ENCODE measurements around the gene CYFIP2. TPM values are rescaled to one million over a fixed set of nuclear protein-coding genes. Genes with fewer than 3 reads are reported as not detected.

The CYFIP2 gene
- total RNA-seq, 2 experiments from 2014 or later = 271 to 287 TPM

- no peak for TF ChIP-seq CTCF (IDR thresholded peaks at IDR 0.05)
- DNase-seq = no peak
- ChIA-PET CTCF (interaction anchor here (1.2 to 2.4 kb wide), 5 partner anchors 11 to 119 kb away, joined by 3 to 6 read pairs (median 4); no protein-coding TSS in a partner anchor), POLR2A (interaction anchor here (0.6 to 9.6 kb wide), 10 partner anchors 10 to 125 kb away, joined by 3 to 123 read pairs (median 10); partner anchors contain the start of gene MED7)
- H3K27me3 ChIP-seq (ENCODE audit: control insufficient read depth in 1 of 2, insufficient read depth in 2 of 2, low read length in 2 of 2) = no peaks in the 10 kb centered on the region
- ATAC-seq (ENCODE audit: poor library complexity) = no peak
- peak overlapping the region; percentile 61 to 94 for H3K27ac ChIP-seq (ENCODE audit: low read depth in 1 of 2, low read length in 2 of 2)
- peaks cover 84% of the 10 kb centered on the region for H3K4me1 ChIP-seq (ENCODE audit: insufficient read depth, low read length)
- Mint-ChIP-seq H3K9me3 (no peaks in the 10 kb centered on the region), H3K4me3 (peak overlapping the region; percentile 95), H3K27me3 (no peaks in the 10 kb centered on the region), H3K4me1 (ENCODE audit: low read depth) (peaks cover 93% of the 10 kb centered on the region), H3K36me3 (ENCODE audit: low read depth) (peaks cover 60% of the 10 kb centered on the region), H3K27ac (peak overlapping the region; percentile 93)
- H3K36me3 ChIP-seq (ENCODE audit: insufficient read depth, low read length) = peaks cover 28% of the 10 kb centered on the region
- no peaks in the 10 kb centered on the region for H3K9me3 ChIP-seq (ENCODE audit: control insufficient read depth in 1 of 2, insufficient read depth in 1 of 2, low read length in 2 of 2)
- intact Hi-C loops (cut with DNase I, micrococcal nuclease) = loop anchor here (2.0 to 5.0 kb wide), 6 partner anchors 15 to 474 kb away; partner anchors contain the start of gene LSM11 (in 1 of the 2)
- peak overlapping the region; percentile 79 for H3K4me3 ChIP-seq (ENCODE audit: low read length)
Measured at GRCh38 chr5:157267761-157268480, 2.0 kb downstream of the CYFIP2 start.

GRCh38 chr5:157269165-157269671 is 3.3 kb downstream of the CYFIP2 start:
- no peak for TF ChIP-seq CTCF (IDR thresholded peaks at IDR 0.05)
- DNase-seq (peak in 5 of 14 experiments; percentile 16 to 71 (median 50)), ATAC-seq (ENCODE audit: poor library complexity) (no peak)
- Mint-ChIP-seq H3K36me3 (ENCODE audit: low read depth) (peaks cover 60% of the 10 kb centered on the region), H3K4me3 (peak overlapping the region; percentile 75), H3K27me3 (no peaks in the 10 kb centered on the region), H3K9me3 (no peaks in the 10 kb centered on the region), H3K4me1 (ENCODE audit: low read depth) (peaks cover 93% of the 10 kb centered on the region), H3K27ac (peak overlapping the region; percentile 93)
- ChIA-PET POLR2A (interaction anchor here (0.7 to 1.2 kb wide), 3 partner anchors 12 to 127 kb away, joined by 3 to 4 read pairs (median 3); partner anchors contain the start of genes ITK and MED7), CTCF (interaction anchor here (0.7 to 2.1 kb wide), 3 partner anchors 15 to 121 kb away, joined by 3 to 5 read pairs (median 3); no protein-coding TSS in a partner anchor)
- Histone ChIP-seq H3K4me3 (ENCODE audit: low read length) (peak overlapping the region; percentile 79), H3K27ac (ENCODE audit: low read depth in 1 of 2, low read length in 2 of 2) (peak overlapping the region; percentile 81 to 94), H3K4me1 (ENCODE audit: insufficient read depth, low read length) (peaks cover 92% of the 10 kb centered on the region), H3K36me3 (ENCODE audit: insufficient read depth, low read length) (peaks cover 28% of the 10 kb centered on the region), H3K27me3 (ENCODE audit: control insufficient read depth in 1 of 2, insufficient read depth in 2 of 2, low read length in 2 of 2) (no peaks in the 10 kb centered on the region), H3K9me3 (ENCODE audit: control insufficient read depth in 1 of 2, insufficient read depth in 1 of 2, low read length in 2 of 2) (no peaks in the 10 kb centered on the region)
- intact Hi-C loops (cut with DNase I, micrococcal nuclease) = loop anchor here (2.0 to 5.0 kb wide), 3 partner anchors 38 to 473 kb away; partner anchors contain the start of gene LSM11 (in 1 of the 2)

GRCh38 chr5:157269761-157270272 is 3.9 kb downstream of the CYFIP2 start:
- H3K27me3 Mint-ChIP-seq = no peaks in the 10 kb centered on the region
- peak overlapping the region; percentile 81 to 94 for H3K27ac ChIP-seq (ENCODE audit: low read depth in 1 of 2, low read length in 2 of 2)
- peaks cover 63% of the 10 kb centered on the region for H3K36me3 Mint-ChIP-seq (ENCODE audit: low read depth)
- H3K9me3 ChIP-seq (ENCODE audit: control insufficient read depth in 1 of 2, insufficient read depth in 1 of 2, low read length in 2 of 2) = no peaks in the 10 kb centered on the region
- ChIA-PET CTCF (interaction anchor here (0.7 to 2.1 kb wide), 3 partner anchors 16 to 121 kb away, joined by 3 to 5 read pairs (median 3); no protein-coding TSS in a partner anchor), POLR2A (interaction anchor here (0.7 to 1.1 kb wide), 2 partner anchors 89 to 127 kb away, joined by 3 read pairs; partner anchors contain the start of genes ITK and MED7)
- H3K4me1 Mint-ChIP-seq (ENCODE audit: low read depth) = peaks cover 93% of the 10 kb centered on the region
- H3K36me3 ChIP-seq (ENCODE audit: insufficient read depth, low read length) = peaks cover 28% of the 10 kb centered on the region
- peak overlapping the region; percentile 77 for H3K4me3 Mint-ChIP-seq
- ATAC-seq (ENCODE audit: poor library complexity) (no peak), DNase-seq (peak in 1 of 14 experiments; percentile 44)
- no peaks in the 10 kb centered on the region for H3K27me3 ChIP-seq (ENCODE audit: control insufficient read depth in 1 of 2, insufficient read depth in 2 of 2, low read length in 2 of 2)
- H3K27ac Mint-ChIP-seq = peak overlapping the region; percentile 93
- intact Hi-C loops (cut with DNase I, micrococcal nuclease) = loop anchor here (2.0 to 5.0 kb wide), 3 partner anchors 37 to 472 kb away; partner anchors contain the start of gene LSM11 (in 1 of the 2)
- H3K4me3 ChIP-seq (ENCODE audit: low read length) = peak overlapping the region; percentile 79
- TF ChIP-seq CTCF (IDR thresholded peaks at IDR 0.05) = no peak
- no peaks in the 10 kb centered on the region for H3K9me3 Mint-ChIP-seq
- peaks cover 86% of the 10 kb centered on the region for H3K4me1 ChIP-seq (ENCODE audit: insufficient read depth, low read length)

Measured in CD4-positive, alpha-beta T cell (primary cell).